COLO829 (cell line): Measurements from ENCODE around the gene ISOC1.

Experiments
- DNase-seq: peaks from one replicate; pipeline ENCODE4 v3.0.0; 2012; ENCODE audit warnings: low spot score

The ISOC1 gene

DNA sequence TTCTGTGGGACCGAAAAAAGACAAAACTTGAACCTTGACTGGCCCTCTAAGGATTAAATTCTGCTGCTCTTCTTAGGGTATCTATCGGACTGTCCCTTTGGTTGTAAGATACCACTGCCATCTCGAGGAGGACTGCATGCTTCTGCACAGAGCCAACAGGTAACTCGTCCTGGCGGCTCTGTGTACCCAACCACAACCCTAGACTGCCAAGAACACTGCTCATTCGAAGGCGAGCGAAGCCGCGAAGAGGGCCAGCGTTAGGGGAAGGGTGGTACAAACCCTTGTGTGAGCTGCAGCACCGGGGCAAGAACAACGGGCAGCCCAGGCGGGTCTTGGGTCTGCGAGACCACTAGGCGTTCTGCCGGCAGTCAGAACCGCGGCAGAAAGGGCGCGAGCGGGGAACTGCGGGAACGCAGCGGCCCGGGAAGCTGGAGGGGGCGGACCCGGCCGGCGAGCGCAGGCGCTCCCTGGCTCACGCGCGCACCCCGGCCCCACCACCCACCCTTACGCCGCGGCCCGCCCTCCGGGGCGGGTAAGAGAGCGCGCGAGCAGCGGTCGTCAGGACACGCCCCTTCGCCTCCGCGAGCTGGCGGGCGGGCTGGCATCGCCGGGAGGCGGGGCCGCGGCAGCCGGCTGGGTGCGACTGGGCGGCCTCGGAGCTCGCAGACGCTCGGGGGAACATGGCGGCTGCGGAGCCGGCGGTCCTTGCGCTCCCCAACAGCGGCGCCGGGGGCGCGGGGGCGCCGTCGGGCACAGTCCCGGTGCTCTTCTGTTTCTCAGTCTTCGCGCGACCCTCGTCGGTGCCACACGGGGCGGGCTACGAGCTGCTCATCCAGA lies at the start of gene ISOC1:
TSS of gene ISOC1 (plus strand) at position 663 of the 837 bp plus-strand sequence. CDS start at position 681, 18 bp downstream.
- peak; percentile 50 for DNase-seq

DNA sequence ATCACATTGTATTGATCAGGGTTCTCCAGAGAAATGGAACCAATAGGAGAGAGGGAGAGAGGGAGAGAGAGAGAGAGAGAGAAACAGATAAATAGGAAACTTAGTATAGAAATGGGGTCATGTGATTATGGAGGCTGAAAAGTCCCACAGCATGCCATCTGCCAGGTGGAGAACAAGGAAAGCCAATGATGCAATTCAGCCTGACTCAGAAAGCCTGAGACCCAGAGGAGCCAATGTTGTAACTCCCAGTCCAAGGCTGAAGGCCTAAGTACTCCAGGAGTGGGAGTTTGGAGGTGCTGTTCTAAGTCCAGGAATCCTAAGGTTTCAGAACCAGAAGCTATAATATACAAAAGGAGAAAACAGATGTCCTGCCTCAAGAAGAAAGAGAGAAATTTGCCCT lies 48.4 kb upstream of the ISOC1 start:
- no peak for DNase-seq

DNA sequence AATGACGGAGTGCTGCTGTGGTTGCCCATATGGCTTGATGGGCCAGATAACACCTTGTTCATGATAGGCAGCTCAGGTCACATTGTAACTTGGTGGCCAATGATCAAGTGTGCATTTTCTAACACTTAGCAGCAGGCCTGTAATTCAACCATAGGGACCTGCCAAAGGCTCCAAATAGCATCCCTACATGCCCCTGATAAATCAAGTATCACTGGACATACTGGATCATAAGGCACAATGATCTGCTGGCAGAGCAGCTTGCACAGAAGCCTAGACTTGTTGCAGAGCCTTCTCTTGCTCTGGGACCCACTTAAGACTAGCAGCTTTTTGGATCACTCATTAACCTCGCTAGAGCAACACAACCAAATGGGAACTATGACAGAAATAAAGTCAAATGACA lies 46.0 kb upstream of the ISOC1 start:
- no peak for DNase-seq

DNA sequence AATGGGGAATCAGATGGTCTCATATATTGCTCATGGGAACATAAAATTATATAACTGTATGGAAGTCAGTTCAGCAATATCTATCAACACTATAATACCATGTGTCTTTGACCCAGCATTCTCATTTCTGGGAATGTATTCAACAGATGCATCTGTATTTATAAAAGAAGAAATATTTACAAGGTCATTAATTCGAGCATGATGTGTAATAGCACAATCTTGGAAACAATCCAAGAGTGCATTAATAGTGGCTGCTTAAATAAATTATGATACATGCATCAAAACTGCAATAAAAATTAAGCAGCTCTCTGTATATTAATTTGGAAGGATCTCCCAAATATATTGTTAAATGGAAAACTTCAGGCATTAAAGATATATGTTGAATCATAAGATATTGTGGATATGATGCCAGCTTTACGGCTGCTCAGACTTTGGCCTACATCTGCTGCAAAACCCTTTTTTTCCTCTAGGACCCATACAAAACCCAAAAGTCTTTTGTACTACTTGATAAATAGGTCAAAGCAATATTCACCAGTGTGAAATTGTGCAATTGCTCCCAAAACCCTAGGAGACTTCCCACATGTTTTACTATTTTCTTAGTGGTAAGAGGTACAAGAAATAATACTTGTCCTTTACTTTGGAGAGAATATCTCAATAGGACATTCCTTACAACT lies 45.3 kb upstream of the ISOC1 start:
- DNase-seq, result no peak

DNA sequence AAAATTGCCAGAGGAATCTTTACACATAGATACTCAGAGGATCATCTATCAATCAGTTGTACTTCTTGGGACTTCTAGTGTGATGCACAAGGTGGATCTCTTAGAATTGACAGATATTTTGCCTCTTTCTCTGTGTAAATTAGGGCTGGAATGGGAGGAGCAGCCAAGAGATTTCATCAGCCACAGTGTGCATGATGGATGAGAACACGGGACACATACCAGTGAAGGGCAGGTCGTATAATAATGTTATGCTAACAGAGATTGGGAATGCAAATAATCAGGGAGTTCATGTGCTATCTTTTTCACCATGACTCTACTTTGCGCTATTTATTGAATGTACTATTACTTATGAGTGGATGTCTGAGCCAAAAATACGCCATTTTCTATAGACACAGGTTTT lies 43.3 kb upstream of the ISOC1 start:
- DNase-seq, result no peak

DNA sequence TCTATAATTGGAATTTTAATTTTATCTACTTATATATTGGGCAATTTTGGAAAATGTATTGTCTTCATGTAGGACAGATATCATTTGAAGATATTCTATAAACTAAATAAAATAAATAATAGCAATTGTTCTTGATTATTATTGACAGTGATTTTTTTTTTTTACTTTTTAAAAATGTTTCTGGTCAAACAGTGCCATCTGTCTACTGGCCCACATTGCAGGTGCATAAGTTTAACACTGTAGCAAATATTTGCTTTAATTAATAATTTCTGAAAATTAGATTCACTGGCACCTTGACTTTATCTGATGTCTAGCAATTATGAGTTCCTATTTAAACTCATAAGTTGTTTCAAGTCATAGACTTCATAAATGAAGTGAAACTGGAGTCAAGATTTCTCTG lies 41.1 kb upstream of the ISOC1 start:
- DNase-seq, result no peak

DNA sequence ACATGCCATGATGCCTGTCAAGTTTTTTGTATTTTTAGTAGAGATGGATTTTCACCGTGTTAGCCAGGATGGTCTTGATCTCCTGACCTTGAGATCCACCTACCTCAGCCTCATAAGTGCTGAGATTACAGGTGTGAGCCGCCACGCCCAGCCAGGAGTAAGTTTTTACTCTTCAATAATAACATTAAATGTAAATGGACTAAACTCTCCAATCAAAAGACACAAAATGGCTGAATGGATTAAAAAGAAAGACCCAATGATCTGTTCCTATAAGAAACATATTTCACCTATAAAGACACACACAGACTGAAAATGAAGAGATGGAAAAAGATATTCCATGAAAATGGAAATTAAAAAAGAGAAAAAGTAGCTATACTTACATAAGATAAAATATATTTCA lies 37.2 kb upstream of the ISOC1 start:
- DNase-seq, result no peak

DNA sequence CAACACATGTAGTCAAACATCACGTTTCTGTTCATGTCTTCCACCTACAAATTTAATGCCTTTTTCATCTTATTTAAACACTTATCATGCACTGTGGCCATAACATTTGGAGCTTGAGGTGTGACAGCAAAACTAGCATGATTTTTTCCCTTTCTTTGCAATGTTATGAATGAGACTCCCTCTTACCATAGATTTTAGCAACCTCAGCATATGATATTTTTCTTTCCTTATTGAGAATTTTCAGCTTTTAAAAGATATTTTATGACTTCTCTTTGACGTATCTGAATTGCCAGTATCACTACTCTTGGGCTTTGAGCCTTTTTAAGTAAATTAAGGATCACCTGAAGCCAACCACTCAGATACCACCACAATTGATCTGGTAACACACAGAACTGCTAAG lies 32.7 kb upstream of the ISOC1 start:
- DNase-seq, result no peak

DNA sequence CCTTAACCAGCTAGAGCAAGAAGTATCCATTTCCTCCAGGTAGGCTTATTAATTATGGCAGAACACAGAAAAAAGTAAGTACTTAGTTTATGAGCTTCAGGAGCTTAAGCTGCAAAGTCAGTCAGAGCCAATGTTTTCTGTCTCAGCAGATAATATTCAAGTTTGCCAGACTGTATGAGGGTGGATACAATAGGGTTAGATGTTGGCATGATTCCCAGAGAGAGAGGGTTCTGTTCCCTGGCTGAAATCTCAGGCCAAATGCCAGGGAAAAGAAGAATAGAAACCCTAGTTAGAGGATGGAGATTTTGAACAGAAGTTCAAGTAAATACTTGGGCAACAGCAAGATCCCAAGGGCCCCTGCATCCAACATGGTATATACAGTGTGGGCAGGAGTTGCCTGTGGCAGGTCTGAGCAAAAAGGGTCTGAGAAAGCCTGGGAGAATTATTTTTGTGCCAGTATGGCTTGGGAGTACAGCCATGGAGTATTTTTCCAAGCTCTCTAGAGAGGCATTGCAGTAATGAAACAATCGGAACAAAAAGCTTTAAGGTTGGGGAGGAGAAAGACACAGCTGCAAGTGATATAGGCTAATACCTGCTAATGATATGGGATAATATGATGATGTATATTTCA lies 31.0 kb upstream of the ISOC1 start:
- DNase-seq, result no peak

DNA sequence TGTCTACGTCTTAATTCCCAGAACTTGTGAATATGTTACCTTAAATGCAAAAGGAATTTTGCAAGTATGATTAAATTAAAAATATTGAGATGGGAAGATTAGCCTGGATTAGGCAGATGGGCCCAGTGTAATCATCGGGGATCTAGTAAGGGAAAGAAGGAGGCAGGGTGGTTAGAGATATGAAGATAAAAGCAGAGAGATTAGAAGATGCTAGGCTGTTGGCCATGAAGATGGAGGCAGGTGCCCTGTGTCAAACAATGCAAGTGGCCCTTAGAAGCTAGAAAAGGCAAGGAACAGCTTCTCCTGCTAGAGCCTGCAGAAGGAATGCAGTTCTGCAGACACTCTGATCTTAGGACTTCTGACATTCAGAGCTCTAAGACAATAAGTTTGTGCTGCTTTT lies 28.8 kb upstream of the ISOC1 start:
- no peak for DNase-seq

DNA sequence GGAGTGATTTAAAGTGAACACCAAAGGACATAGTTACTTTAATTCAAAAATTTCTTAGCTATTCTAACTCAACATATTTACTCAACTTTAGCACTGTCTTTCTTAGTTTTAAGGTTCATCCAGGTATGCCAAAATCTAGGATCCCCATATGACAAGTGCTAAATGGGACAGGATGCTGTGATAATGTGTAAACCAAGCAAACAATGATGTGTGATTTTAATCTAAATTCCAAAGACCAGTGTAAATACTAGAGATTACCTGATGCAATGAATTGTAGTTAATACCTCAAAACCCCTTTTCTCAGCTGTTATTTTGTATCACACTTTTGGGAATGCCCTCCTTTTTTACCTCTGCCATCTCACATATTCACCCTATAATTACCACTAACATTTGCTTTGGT lies 26.8 kb upstream of the ISOC1 start:
- DNase-seq, result no peak

DNA sequence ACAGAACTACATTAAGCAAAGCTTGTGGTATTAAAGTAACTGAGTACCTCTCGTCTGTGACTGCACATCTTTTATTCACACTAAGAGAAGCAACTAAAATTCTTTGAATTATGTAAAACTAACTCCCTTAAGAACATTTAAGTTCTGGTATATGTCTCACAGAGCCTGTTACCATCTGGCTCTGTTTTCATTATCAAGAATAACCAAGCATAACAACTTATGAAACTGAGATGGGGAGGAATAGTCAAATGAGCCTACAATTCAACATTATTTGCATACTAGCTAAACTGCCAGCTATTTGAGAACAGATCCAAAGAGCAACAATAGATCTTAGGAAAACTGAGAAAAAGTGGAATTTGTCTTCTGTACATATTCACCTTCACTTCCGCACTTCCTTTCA lies 25.3 kb upstream of the ISOC1 start:
- DNase-seq, result no peak

DNA sequence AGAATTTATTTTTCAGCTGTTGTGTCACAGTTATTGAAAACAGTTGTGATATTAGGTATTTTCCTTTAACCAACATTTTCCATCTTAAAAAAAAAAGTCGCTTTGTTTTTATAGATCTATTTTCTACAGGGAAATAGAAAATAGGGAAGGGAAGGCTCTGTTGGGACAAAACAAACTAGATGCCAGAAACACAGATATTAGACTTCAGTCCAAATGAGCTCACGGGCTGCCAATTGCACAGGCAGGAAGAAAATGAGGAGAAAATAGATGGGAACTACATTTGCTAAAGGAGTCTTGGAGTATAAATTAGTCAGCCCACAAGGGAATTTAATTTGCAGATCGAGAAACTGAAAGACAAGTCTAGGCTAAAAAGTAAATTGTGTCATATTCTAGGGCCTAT lies 21.4 kb upstream of the ISOC1 start:
- DNase-seq, result no peak

DNA sequence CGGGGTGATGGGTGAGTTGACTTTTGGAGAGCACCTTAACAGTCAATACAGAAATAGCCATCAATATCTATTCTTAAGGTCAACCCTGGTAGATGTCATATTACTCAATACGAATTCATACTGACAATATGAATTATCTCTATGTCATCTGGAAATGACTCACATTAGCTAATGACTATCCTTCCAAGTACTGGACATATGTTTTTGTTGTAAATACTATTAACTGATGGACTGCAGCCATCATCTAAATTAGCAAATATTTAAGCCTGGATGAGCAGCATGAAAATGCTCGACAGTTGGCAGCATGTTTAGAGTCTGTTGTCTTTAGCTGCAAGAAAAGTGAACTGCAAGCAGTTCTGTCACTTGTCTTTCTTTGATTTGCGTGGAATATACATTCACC lies 19.6 kb upstream of the ISOC1 start:
- no peak for DNase-seq

DNA sequence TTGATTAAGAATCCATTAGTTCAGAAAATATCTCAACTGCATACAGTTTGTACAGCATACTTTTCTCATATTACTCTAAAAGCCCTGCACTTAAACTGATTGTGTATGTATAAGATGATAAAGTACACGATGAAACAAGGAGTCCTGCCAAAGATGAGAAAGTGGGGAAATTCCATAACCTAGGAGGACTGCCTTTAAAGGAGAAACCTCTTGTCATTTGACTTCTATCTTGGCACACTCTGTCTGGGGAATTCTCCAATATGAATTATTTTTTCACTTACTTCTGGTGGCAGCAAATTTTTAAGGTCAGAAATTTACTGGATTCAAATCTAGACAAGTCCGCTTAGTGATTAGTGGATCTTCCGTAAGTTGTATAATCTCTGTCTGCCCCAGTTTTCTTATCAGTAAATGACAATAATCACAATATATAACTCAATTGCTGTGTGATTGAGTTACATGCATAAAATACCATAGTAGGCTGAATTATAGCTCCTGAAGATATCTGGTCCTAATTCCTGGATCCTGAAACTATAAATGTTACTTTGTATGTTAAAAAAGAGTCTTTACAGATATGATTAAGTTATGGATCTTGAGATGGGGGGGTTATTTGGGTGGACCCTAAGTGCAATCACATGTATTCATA lies 17.0 kb upstream of the ISOC1 start:
- no peak for DNase-seq

DNA sequence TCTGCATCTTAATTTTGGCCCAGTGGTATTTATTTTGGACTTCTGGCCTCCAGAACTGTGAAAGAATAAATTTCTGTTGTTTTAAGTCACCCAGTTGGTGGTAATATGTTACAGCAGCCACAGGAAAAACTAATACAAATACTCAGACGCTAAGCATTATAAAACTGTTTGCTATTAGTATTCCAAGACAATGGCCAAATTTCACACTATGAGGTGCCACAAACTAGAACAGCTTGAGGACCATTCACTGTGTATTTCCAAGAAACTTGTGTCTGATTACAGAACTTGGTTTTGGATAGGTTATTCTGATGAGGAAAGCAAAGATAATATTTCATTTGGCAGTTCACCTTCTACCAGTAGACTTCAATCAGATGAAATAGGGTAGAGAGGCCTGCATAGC lies 16.3 kb upstream of the ISOC1 start:
- DNase-seq, result no peak

DNA sequence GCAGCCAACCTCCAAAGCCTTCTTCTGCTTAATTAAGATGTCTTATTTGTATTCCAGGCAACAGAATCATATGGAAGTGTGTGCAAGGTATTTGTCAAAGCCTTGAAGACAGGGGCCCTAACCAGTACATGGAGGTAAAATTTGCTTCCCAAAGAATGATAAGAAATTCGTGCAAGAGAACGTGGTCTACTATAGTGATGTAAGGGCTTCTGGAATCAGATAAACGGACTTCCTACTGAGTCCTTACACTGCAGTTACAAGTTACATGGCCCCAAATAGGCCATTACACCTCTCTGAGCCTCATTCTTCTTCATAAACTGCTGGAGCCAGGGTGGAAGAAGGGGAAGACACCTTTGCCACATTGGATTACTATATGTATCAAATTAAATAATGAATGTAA lies 15.9 kb upstream of the ISOC1 start:
- DNase-seq, result no peak

DNA sequence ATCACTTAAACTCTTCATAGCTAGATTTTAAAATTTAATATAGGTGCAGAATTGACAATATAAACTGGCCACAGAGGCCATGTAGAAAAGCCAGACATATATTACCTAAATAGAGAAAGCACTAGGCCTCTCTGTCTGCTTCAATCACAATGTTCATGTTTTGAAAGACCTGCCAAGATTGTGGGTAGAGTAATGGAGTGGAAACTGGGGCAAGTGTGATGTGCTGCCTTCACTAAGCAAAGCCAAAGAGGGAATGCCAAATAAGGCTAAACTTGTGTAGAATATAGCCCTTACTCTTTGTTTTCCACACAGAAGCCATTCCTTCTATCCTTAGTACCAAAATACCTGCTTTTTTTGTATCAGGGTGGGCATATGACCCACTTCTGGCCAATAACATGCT lies 15.1 kb upstream of the ISOC1 start:
- no peak for DNase-seq

DNA sequence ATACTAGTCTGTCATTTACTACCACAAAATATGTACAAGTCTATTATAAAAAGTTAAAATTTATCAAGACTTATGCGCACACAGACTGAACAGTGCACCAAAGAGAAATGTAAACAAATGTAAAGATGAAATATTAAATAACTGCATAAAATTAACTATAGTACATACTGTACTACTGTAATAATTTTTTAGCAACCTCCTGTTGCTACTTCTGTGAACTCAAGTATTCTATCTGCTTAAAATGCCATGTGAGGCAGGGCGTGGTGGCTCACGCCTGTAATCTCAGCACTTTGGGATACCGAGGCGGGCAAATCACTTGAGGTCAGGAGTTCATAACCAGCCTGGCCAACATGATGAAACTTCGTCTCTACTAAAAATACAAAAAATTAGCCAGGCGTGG lies 13.8 kb upstream of the ISOC1 start:
- no peak for DNase-seq

DNA sequence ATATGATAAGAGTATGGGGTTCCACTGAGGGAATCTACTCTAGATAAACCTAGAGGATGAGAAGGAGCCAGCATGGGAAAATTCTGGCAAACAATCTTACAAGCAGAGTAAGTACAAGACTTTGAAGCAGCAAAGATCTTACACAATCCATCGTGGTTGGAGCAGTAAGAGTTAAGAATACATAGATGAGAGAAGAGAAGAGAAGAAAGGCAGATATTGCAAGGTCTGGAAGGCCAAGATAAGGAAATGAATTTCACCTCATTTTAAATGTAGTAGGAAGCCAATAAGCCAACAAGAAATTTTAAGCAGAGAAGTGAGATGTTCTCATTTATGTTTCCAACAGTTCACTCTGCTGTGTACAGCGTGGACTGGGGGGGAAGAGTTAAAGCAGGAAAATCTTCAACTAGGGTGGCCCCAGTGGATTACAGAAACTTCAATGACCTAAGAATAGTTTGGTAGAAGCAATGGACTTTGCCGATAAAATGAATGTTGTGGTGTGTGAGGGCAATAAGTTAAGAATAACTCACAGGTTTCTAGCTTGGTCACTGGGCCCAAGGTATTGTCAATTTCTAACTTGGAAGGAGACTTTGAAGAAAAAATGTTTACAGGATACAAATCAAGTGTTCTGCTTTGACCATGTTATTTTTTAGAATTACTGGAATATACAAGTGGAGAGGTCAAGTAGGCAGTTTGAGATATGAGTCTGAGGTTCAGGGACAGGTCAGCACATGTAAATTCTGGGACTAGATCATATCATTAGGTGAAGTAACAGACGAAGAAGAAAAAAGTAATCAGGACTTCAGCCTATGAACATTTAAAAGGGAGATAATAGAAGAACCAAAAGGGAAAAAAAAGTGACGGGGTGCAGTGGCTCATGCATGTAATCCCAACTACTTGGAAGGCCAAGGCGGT lies 12.1 kb upstream of the ISOC1 start:
- no peak for DNase-seq
